ENCODE results near the gene PDCD4.

The PDCD4 gene

GRCh38 chr10:110919971-110920881, 48.5 kb downstream of the PDCD4 start:
- peak; percentile 2 for DNase-seq (ENCODE audit: low read depth)

GRCh38 chr10:110923856-110924493, 52.2 kb downstream of the PDCD4 start:
- DNase-seq (ENCODE audit: low read depth), result no peak

- DNase-seq (ENCODE audit: low read depth), result no peak
Measured at GRCh38 chr10:110927461-110927860, 55.7 kb downstream of the PDCD4 start.

- DNase-seq (ENCODE audit: low read depth), result no peak
Measured at GRCh38 chr10:110931769-110932381, 60.1 kb downstream of the PDCD4 start.

GRCh38 chr10:110932505-110933180, 60.9 kb downstream of the PDCD4 start:
- no peak for DNase-seq (ENCODE audit: low read depth)

- DNase-seq (ENCODE audit: low read depth), result no peak
Measured at GRCh38 chr10:110936757-110937156, 65.0 kb downstream of the PDCD4 start.

GRCh38 chr10:110939419-110939818, 67.7 kb downstream of the PDCD4 start:
- DNase-seq (ENCODE audit: low read depth), result no peak

- DNase-seq (ENCODE audit: low read depth), result no peak
Measured at GRCh38 chr10:110944792-110945396, 73.2 kb downstream of the PDCD4 start.

- no peak for DNase-seq (ENCODE audit: low read depth)
Measured at GRCh38 chr10:110946496-110946895, 74.8 kb downstream of the PDCD4 start.

- no peak for DNase-seq (ENCODE audit: low read depth)
Measured at GRCh38 chr10:110947061-110947595, 75.4 kb downstream of the PDCD4 start.
